ENCODE measurements around the gene PYHIN1.

The PYHIN1 gene

DNA sequence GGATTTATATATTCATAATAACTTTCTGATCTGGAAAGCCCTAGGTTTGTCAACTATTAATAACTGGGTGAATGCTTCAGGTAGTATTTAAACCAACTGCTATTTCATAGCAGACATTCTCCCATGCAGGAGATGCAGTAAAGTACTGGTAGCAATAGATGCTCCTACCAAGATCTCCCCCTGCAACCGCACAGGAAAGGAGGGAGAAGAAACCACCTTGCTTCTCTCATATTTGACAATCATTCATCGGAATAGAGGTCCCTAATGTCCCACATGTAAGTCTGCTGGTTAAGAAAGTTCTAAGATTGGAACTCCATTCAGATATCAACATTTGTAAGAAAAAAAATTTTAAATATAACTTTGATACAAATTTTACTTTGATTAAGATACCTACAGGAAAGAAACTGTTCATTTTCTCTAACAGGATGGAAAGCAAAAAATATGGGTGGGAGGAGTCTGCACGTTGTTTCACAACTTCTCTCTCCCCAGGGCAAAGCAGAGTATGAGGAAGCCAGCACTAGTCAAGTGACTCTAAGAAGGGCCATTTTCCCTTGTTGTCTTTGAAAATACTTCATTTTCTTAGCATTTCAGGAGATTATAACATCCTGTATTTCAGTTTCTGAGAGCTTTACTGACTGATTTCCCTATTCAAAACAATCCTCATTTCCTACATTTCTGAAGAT is at the start of gene PYHIN1:
TSS of gene PYHIN1 (plus strand) at position 498 of the 683 bp plus-strand sequence. CDS start 5,359 bp downstream, outside the sequence.
- no peak for DNase-seq

DNA sequence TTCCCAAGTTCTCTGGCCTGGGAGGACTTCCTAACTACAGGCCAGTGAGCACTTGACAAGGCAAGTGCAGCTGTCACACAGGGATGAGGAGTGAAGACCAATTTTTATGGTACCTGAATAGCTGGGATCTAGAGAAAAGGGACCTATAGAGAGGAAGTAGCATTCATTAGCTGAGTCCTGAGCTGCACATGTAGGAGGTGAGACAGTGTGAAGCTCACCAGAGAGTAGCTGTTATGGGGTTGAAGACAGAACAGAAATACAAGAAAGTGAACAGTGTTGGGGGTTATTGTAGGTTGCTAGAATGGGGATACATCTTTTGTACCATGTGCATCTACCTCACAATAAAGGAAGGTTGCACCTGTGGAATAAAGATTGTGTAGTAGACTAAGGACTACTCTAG is 37.7 kb upstream of the PYHIN1 start:
- no peak for DNase-seq

GRCh38 chr1:158898722-158899121 is 32.6 kb upstream of the PYHIN1 start:
- DNase-seq, result no peak

GRCh38 chr1:158901623-158902022 is 29.7 kb upstream of the PYHIN1 start:
- no peak for DNase-seq

- no peak for DNase-seq
These were observed 15.3 kb upstream of the PYHIN1 start for GRCh38 chr1:158916085-158916484.

DNA sequence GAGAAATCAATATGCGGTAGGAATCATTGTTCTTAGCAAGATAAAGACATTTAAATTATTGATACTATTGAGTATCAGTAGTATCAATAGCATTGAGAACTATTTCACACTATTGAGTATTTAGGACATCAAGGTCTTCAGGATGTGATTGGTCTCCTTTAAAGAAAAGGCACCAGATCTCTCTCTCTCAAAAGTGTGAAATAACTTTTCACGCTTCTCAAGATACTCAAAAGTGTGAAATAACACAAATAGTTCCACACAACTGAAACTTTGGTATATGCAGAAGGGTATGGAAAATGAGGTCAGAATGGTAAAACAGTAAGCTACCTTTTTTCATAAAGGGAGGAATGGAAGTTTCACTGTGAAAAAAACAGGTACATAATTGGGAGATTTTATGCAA is 6.7 kb upstream of the PYHIN1 start:
- DNase-seq, result no peak

DNA sequence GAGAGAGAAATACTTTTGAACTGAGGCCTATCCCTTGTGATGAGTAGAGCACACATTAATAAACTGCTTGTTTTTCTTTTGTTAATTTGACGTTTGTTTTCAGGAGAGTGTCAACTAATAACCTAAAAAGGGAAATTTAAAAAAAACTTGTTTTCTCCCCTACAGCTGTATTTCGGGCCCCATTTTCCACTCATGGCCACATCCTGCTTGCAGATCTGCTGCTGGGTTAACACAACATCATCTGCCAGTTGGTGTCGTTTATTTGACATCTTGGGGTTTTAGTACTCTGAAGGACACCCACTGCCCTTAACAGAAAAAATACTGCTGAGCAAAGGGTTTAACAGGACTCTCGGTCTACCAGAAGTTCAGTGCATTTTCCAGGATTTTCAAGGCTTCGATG is 848 bp upstream of the PYHIN1 start:
- no peak for DNase-seq

DNA sequence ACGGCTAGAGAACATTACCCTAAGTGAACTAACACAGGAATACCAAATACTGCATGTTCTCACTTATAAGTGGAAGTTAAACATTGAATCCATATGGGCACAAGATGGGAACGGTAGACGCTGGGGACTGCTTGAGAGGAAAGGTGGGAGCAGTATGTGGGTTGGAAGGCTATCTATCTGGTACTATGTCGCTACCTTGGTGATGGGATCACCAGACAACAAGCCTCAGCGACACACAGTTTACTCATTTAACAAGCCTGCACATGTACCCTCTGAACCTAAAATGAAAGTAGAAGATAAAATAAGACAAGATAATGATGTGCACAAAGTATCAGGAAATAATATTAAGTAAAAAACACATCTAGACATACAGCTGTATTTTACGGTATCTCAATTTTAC is 819 bp downstream of the PYHIN1 start:
- DNase-seq, result no peak

DNA sequence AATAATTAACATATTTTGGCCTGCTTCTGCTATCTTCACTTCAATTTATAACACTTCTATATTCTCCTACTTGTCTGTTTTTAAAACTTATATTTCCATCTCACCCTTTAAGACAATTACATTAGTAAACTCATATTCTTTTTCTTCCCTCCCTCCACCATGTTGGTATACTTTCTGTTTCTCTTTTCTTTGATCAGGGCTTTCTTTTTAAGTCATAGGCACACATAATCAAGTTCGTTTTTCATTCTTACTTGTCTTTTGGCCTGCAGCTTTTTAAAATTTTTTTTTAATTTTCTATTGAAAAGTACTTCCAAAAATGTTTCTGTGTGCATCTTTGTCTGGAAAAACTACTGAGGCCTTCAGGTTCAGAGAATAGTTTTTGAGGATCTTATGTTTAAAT is 2.3 kb downstream of the PYHIN1 start:
- DNase-seq, result no peak

DNA sequence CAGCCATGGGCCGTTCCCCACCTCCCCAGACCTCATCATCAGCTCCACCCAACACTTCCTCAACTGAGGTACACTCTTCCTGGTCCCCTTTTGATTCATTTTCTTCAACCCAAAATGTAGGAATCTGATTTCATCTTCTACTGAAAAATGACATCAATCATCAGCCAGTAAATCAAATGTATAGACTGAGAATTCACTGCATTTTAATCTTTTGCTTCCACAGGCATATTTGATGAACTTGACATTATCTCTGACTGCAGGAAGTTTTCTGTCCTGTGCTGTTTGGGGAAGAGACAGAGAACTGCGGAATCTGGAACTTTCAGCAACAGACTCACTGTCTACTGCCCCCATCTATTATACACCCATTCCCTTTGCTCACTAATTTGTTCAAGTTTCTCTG is 7.8 kb downstream of the PYHIN1 start:
- DNase-seq, result no peak

DNA sequence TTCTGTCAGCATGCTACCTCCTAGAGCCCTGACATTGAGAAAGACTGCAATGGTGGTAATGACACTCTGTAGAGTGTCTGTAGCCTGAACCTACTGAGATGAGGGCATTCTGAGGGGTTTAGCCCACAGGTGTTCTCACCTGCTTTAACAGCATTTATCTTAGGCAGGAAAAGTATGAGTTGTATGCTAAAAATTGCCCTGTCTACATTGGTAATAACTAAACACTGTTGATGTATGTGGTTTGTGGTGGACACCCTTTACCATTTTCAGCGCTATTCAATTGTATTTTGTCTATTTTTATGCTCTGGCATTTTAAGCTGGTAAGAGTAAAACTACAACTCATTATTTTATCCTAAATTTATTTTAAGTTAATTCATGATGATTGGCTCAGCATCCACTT is 10.0 kb downstream of the PYHIN1 start:
- DNase-seq, result no peak

DNA sequence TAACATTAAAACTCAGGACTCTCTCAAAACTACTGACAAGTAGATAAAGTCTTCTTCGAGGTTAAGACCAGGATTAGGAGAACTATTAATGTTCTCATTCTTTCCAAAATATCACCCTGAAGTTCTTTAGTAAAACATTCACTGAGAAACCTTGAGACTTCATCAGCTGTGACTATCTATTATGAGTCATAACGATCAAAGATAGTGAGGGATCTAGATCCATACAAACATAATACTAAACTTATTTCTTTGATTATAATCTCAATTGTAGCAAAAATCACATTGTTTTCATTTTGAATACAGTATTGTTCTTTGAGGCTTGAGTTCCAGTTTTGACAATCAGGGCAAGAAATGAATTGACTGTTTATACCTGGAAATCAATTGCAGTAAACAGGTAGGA is 11.1 kb downstream of the PYHIN1 start:
- DNase-seq, result no peak

DNA sequence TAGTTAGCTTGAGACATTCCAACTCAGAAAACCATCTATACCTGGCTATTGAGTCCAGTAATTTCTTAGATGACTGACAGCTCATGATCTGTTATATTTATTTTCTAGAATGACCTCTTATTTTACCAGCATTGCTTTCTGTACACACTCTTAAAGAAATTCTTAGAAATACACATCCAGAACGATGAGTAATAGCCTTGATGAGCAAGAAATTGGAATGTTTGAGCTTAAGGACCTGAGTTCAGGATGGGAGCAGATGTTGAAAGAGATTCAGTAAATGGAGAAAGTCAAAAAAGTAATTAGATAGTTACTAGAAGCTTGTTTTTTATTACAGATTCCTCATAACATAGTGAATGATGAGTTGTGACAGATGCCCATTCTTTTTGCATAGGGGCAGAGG is 11.7 kb downstream of the PYHIN1 start:
- DNase-seq, result no peak

DNA sequence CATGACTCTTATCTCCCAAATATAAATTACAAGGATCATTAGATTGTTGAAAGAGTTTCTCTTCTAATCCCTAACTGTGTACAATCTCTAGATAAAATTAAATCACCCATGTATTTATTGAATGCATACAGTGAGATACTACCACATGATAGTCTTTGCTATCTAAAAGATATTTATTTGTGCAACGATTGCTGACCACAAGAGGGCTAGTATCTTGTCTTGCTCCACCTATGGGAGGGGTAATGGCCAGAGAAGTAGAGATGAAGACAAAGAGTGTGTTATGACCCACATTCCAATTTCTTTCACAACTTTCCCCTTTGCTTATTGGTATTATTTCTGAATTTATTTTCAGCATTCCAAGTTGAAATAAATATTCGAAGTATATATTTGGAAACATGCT is 13.7 kb downstream of the PYHIN1 start:
- no peak for DNase-seq

- no peak for DNase-seq
These were observed 15.4 kb downstream of the PYHIN1 start for GRCh38 chr1:158946785-158947184.

- no peak for DNase-seq
These were observed 20.6 kb downstream of the PYHIN1 start for GRCh38 chr1:158951956-158952355.

DNA sequence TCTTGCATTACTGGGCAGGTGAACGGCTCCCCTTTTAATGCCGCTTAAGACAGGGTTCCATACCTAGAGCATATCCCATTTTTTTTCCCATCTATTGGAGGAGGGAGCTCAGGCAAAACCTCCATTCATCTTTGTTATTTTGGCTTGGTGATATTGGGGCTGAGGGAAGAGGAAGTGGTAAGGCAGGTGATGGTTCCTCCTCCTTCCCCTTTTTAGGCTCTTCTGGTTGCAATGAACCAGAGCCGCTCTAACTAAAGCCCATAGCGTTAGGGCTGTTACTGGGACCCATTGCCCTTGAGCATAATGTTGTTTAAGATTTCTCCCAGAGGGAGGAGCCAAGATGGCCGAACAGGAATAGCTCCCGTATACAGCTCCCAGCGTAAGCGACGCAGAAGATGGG is 21.1 kb downstream of the PYHIN1 start:
- no peak for DNase-seq

DNA sequence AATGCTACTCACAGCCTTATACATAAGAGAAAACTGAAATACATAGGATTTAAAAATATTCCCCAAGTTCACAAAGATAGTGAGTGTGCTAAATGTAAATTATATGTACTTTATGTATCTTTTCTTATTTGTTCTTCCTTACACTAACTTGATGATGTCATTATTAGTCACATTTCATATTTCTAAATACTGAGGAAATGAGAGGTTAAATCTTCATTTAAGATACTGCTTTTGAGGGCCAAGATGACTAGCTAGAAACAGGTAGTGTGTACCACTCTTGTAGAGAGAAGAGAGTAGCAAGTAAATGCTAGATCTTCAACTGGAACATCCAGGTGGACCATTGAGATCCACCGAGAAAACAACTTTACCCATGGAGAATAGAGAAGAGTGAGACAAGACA is 29.8 kb downstream of the PYHIN1 start:
- no peak for DNase-seq

GRCh38 chr1:158962983-158963382 is 31.6 kb downstream of the PYHIN1 start:
- no peak for DNase-seq

- DNase-seq, result no peak
These were observed 37.8 kb downstream of the PYHIN1 start for GRCh38 chr1:158969166-158969565.

DNA sequence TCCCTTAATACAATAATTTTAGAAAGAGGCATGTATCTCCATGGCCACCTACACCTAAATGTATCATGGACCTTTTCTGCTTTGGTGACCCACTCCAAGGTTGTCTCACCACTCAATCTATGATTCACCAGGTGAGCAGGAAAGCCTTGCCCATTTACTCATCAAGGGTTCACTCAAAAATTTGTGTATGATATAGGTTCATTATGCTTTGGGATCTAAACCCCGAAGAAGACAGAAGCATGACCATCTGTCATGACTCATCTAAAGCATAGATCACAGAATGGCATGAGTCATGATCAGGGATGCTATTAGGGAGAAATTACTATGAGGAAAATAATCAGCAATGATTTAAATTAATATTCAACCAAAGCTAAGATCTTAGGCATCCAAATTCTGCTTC is 38.5 kb downstream of the PYHIN1 start:
- no peak for DNase-seq

DNA sequence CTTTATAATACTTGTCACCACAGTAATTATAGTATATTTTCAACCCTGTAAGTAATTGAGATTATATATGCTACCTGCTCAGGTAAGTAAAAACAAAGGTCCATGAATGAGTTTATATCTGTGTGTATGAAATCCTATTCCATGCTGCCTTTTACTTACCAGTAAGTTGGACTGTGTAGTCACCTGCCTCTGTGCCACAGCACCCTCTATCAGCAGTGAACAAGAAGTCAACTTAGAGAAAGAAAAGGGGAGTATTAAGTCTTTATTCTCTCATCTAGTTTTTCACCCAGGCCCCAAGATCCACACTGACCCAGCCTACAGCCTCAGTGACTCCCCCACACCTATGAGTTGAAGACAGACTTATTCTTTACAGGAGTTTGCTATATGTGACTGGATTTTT is 41.5 kb downstream of the PYHIN1 start:
- no peak for DNase-seq

- DNase-seq, result no peak
These were observed 44.9 kb downstream of the PYHIN1 start for GRCh38 chr1:158976219-158976618.

DNA sequence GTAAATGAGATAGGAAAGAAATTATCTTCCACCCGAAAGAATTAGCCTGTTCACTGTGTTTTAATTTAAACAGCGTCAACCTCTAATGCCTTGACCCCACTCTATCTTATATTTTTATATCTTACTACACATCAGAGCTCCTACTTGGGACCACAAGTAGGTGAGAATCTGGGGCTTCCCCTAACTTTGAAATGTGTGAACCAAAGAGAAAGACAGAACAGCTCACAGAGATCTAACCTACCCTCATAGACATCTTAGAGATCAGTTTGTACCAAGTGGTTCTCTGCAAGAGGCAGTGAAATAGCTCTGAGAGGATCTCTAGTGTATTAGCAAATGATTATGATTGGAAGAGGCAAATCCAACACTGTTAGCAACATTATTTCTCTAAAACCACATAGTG is 47.4 kb downstream of the PYHIN1 start:
- no peak for DNase-seq

DNA sequence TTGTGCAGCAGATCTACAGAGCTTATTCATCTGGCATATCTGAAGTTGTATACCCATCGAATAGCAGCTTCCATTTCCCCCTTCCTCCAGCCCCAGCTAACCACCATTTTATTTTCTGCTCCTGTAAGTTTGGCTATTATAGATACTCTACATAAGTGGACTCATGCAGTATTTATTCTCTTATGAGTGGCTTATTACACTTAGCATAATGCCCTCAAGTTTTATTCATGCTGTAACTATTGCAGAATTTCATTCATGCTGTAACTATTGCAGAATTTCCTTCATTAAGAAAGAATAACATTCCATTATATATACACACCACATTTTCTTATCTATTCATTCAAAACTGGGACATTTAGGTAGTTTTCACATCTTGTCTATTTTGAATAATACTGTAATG is 47.9 kb downstream of the PYHIN1 start:
- DNase-seq, result no peak

DNA sequence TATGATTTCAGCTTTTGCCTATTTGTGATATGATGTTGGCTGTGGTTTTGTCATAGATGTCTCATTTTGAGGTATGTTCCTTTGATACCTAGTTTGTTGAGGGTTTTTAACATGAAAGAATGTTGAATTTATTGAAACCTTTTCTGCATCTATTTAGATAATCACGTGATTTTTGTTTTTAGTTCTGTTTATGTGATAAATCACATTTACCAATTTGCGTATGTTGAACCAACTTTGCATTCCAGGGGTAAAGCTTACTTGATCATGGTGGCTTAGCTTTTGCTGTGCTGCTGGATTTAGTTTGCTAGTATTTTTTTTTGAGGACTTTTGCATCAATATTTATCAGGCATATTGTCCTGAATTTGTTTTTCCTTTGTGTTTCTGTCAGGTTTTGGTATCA is 51.9 kb downstream of the PYHIN1 start:
- DNase-seq, result no peak

Data from DMS79 treated with DMSO at 0.1 percent for 48 hours (cell line).